Lower leg skin (tissue), 4 donors: ENCODE data around the gene NPW. TPM values are rescaled to one million over a fixed set of nuclear protein-coding genes. Genes with fewer than 3 reads are reported as not detected.

Experiments
- DNase-seq, 2 donors: peaks; one replicate each; pipeline ENCODE4 v3.0.0-alpha.2; 2019; ENCODE audit warnings: low spot score in 2 of 2
- H3K4me3 ChIP-seq: fragments of 200-600 bp; sonication (generic); 2 replicates; pipeline ENCODE4 v1.5.1; 2017; ENCODE audit warnings: mild to moderate bottlenecking, low read depth; ENCODE audit not compliant: poor library complexity, severe bottlenecking
- CTCF ChIP-seq, 3 donors: fragments of 450-650 bp; IDR thresholded peaks; one replicate each; pipeline ENCODE4 v1.5.1; 2016; ENCODE audit warnings: antibody characterized with exemption in 3 of 3, mild to moderate bottlenecking in 3 of 3, moderate library complexity in 2 of 3
- POLR2A ChIP-seq, 2 donors: fragments of 450-650 bp; IDR thresholded peaks; one replicate each; pipeline ENCODE4 v1.6.1; 2016 to 2017; ENCODE audit warnings: antibody characterized with exemption in 2 of 2, mild to moderate bottlenecking in 1 of 2, moderate library complexity in 1 of 2
- WGBS, 2 donors: methylation state at CpG; one replicate each; pipeline ENCODE4 v1.1.5; 2018; 5-methylcytosine and 5-hydroxymethylcytosine counted together
- intact Hi-C: fragments of 100-400 bp; cut with DNase I; formaldehyde crosslinking; loops from one replicate; pipeline ENCODE4 v1.15.0; 2023; ENCODE audit warnings: low total_unique reads
- total RNA-seq, 4 donors: library from RNA; depleted of rRNA; stranded (reverse); fragments of >200 nt; gene quantifications; one replicate each; pipeline ENCODE4 v1.1.0, GENCODE V29; 2016

NPW gene
- total RNA-seq, 4 donors from 2014 or later, result 0.38 to 3.9 (median 1.6) TPM; not detected in 1

DNA sequence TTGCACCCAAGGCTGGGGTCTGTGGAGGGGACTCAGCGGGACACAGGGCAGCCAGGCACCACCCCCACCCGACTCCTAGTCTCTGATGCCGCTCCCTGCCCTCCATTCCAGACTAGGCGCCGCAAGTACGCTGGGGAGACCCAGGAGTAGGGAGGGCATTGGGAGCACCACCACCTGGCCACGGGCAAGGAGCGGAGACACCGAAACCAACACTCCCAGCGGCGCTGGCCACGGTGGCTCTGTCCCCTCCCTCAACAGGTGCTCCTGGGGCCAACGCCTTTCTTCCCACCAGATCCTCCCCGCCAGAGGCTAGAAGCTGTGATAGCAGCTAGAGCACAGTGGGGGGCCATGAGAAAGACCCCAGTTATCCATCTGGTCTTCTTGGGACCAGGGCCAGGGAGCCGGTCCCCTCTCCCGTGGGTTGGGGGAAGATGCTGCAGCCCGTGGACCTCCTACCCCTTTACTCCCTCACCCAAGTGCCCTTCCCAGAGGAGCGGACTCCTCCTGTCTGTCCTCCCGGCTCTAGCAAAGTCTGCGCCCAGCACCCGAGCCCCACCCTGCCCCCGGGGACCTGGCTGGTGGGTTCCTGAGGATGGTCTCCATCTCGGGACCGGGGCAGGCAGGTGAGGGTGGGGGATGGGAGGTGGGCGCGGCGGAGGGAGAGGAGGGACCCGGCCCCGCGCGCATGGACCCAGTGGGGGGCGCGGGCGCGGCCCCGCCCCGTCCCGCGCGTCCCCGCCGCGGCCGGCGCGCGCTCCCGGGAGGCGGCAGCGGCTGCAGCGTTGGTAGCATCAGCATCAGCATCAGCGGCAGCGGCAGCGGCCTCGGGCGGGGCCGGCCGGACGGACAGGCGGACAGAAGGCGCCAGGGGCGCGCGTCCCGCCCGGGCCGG lies 30.1 kb upstream of the NPW start, which contains the start of gene SYNGR3:
Gene SYNGR3, plus strand, starts transcription at position 762 of the 892 bp plus-strand sequence. CDS start 133 bp downstream, outside the sequence.
- intact Hi-C loops, result no loop called here

GRCh38 chr16:1990101-1990350 lies 29.6 kb upstream of the NPW start:
- H3K4me3 ChIP-seq, result no peak overlapping the region
- no peak for DNase-seq
- intact Hi-C loops, result no loop called here
- 0 to 2% methylated on average over 4 to 10 of the region's 25 CpGs for WGBS, 2 donors
- TF ChIP-seq POLR2A (IDR thresholded peaks at IDR 0.05) (no peak), CTCF (IDR thresholded peaks at IDR 0.05) (no peak)

More for the DNA sequence above, 30.1 kb upstream of the NPW start, which contains the start of gene SYNGR3:
- TF ChIP-seq CTCF (IDR thresholded peaks at IDR 0.05) (no peak), POLR2A (IDR thresholded peaks at IDR 0.05) (no peak)
- no peak for DNase-seq
- 6 to 13% methylated on average over 19 to 28 of the region's 67 CpGs for WGBS, 2 donors
- no peak within 1 kb of the TSS for H3K4me3 ChIP-seq

DNA sequence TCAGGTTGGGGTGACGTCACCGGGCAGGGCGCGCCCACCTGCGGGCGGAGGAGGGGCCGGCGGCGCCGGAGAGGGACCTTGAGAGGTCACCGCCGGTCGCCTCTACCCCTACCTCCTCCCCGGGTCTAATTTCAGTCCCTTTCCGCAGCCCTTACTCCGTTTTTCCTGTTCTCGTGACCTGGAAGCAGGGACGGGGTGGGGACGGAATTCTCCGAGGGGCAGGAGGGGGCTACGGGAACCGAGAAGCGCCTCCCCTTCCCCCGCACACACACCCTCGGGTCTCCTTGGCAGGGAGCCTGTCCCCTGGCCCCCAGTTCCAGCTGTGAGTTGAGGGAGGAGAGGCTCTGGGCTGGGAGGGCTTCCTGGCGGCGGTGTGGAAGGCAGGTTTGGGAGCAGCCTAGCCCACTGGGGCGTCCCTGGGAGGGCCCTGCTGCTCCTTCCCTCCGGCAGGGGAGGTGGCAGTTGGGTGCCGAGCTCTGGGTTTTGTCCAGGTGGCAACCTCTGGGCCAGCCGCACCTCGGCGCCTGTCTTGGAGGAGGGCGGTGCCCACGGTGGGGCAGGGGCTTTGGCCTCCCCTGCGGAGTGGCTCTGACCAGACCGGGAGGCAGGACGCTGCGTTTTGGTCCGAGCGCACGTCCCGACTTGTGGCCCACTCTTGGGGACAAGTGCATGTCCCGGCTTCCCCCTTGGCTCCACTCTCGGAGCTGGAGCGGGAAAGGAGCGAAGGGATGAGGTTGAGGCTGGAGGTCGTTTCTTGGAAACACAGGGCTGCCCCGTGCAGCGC lies 29.0 kb upstream of the NPW start:
- 1 to 4% methylated on average over 42 to 43 of the region's 50 CpGs for WGBS, 2 donors
- intact Hi-C loops, result no loop called here
- no peak for DNase-seq
- H3K4me3 ChIP-seq, result no peak overlapping the region
- TF ChIP-seq POLR2A (IDR thresholded peaks at IDR 0.05), result no peak
- TF ChIP-seq CTCF (IDR thresholded peaks at IDR 0.05), result no peak

GRCh38 chr16:1991135-1991551 lies 28.4 kb upstream of the NPW start:
- no peak for DNase-seq
- no peak for TF ChIP-seq POLR2A (IDR thresholded peaks at IDR 0.05)
- TF ChIP-seq CTCF (IDR thresholded peaks at IDR 0.05), result no peak
- 3 to 6% methylated on average over 12 to 18 of the region's 18 CpGs for WGBS, 2 donors
- intact Hi-C loops, result no loop called here
- no peak overlapping the region for H3K4me3 ChIP-seq

DNA sequence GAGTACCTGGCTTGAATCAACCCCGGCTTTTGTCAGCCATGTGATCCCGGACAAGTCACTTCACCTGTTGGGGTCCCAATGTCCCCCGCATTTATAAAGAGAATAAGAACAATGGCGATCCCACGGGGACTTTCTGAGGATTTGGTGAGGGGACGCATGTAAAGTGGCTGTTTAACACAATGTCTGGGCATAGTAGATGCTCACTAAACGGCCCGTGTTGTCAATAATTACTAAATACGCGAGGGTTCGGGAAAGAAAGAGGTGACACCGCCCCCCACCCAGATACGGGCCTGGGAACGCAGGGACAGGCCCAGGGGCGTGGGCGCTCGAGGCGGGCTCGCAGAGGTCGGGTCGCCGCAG lies 28.0 kb upstream of the NPW start:
- no peak for DNase-seq
- intact Hi-C loops, result no loop called here
- 10 to 18% methylated on average over 15 to 20 of the region's 22 CpGs for WGBS, 2 donors
- H3K4me3 ChIP-seq, result no peak overlapping the region
- TF ChIP-seq CTCF (IDR thresholded peaks at IDR 0.05) (no peak), POLR2A (IDR thresholded peaks at IDR 0.05) (no peak)
